NCI-H446 (cell line): ENCODE measurements around the gene GSK3B.

Experiments used
- DNase-seq, 2 experiments: peaks; one replicate each; lab custom pipeline; 2025; lab: John Stamatoyannopoulos, UW

GSK3B gene

GRCh38 chr3:120095979-120096426 lies 1.8 kb upstream of the GSK3B start:
- no peak for DNase-seq

DNA sequence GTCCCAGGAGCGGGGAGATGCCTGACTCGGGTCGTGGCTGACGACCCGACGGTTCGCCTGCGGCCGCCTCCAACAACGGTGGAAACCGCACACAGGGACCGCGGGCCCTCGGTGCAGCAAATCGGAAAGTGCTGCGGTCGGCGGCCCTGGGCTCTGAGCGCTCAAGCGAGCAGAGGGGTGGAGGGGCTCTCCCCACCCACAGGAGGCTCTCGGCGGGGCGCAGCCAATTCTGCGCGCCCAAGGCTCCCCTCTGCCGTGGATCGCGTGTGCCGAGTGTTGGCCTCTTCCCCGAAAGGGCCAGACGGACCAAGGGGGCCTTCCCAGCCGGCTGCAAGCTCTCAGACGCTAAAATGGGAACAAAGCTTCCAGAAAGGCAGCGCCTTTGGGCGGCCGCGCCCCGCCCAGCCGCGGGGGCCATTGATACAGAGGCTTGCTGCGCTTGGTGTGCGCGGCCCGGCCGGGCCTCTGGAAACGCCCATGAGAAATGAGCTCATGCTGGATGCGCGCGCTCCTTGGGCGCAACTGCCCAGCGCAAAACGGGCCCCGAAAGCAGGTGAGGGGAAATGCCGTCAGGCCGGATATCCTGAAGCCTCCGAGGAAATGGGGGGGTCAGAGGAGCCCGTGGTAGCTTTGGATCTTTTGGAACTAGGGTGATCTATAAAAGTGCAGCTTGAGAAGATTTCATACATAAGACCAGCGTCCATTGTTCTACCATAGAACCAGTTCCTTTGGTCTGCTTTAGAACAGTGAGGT lies 1.2 kb upstream of the GSK3B start:
- DNase-seq: peak; percentile 86 to 97

- DNase-seq: peak; percentile 100
Measured at GRCh38 chr3:120094776-120095225, 554 bp upstream of the GSK3B start.

- peak; percentile 21 to 77 for DNase-seq
Measured at GRCh38 chr3:120093119-120093910, 932 bp downstream of the GSK3B start.

GRCh38 chr3:120092474-120092873 lies 1.8 kb downstream of the GSK3B start:
- DNase-seq: no peak

DNA sequence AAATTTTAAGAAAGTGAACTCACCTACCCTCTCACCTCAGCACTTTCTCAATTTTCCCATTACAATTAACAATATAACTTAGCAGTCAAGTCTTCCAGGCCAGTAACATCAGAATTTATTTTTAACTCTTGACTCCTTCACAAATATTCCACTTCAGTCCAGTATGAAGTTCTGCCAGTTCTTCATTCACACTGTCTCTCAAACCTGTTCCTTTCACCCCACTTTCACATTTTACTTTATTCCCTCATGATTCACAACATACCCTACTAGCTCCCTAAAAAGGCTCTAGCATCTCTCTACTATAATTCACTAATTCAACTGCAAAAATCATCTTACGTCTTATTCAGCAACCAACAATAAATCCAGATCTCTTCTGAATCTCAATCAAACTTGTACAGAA lies 3.8 kb downstream of the GSK3B start:
- DNase-seq: no peak

DNA sequence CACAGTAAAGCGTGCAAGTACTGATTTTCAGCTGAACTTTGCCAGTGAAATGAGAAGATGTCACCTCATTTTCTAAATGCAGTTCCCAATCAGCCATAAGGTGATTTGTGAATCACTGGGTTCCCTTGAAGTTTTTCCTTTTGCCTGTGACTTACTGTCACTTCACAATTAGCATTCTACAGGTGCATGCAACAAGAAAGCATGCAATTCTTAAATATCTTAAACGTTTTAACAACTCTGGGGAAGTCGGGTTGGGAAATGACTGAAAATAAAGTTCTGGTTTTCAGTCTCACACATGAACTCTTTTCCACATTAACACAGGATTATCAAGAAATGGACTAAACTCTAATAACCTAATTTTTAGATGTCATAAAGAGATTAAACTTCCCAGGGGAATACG lies 5.2 kb downstream of the GSK3B start:
- DNase-seq: no peak

DNA sequence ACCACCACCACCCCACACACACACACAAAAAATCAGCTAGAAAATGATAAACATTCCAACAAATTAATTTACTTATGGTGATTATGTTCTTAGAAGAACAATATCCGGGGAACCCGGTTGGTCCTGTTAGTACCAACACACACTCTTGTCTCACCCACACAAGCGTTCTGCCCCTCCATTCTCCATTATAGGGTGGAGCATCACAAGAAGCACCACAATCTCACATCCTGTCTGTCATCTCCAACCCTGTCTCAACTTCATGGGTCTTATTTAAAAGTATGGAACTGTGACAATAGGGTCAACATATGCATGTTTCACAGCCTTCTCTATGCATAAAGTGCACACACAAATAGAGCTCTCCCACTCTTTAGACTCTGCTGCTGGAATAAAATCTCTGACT lies 5.6 kb downstream of the GSK3B start:
- DNase-seq: no peak

DNA sequence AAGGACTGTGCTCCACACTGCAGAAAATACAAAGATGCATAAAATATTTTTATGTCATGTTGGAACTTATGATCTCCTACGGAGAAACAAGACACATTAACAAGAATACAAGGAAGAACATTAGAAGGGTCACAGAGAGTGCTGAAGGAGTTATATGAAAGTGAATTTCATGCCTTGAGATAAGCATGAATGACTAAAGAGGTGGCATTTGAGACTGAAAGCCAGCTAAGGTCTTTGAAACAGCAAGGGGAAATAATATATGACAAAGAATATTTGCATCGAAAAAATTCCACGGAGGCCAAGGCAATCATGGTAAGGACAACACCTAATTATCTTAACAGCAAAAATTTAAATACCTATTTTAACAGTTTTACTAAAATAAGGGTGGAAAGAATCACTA lies 12.5 kb downstream of the GSK3B start:
- no peak for DNase-seq

- no peak for DNase-seq
Measured at GRCh38 chr3:120080836-120081235, 13.4 kb downstream of the GSK3B start.

DNA sequence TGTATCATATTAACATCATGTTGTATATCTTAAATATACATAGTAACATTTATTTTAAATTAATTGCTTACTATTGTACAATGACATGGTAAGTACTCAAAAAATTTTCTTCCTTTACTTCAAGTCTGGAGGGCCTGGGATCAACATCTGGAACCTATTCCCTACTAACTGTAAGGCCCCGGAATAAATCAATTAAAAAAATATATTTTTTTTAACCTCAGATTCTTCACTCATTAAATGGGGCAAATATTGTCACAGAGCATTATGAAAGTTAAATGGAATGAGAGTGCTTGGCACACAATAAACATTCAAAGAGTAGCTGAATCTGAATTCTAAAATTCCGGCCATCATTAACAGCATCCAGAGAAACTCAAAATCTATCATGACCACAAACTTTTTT lies 16.5 kb downstream of the GSK3B start:
- no peak for DNase-seq

GRCh38 chr3:120072867-120073525 lies 21.3 kb downstream of the GSK3B start:
- DNase-seq: no peak

GRCh38 chr3:120071259-120071658 lies 23.0 kb downstream of the GSK3B start:
- no peak for DNase-seq

GRCh38 chr3:120070263-120070981 lies 23.8 kb downstream of the GSK3B start:
- no peak for DNase-seq

DNA sequence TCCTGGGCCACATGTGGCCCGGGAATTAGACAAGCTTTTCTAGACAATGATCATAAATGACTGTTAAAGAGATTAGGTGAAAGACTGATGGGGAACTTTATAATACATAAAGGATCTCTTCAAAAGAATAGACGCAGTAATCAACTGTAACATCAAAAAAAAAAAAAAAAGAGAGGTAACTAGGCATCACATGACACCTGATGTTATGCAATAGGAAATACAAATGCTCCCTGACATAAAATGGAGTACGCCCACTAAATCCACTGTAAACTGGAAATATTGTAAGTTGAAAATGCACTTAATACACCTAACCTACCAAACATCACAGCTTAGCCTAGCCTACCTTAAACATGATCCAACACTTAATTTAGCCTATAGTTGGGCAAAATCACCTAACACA lies 27.2 kb downstream of the GSK3B start:
- no peak for DNase-seq

- DNase-seq: no peak
Measured at GRCh38 chr3:120066634-120067033, 27.6 kb downstream of the GSK3B start.

DNA sequence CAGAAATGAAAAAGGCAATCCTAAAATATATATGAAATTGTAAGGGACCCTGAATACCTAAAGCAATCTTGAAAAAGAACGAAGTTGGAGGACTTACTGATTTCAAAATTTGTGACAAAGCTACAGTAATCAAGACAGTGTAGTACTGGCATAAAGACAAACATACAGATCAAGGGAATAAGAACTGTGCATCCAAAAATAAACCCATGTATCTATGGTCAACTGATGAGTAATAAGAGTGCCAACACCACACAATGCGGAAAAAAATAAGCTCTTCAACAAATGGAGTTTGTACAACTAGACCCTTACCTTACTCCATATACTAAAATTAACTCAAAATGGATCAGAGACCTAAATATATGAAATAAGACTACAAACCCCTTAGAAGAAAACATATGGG lies 29.6 kb downstream of the GSK3B start:
- no peak for DNase-seq

GRCh38 chr3:120062474-120062873 lies 31.8 kb downstream of the GSK3B start:
- DNase-seq: no peak

DNA sequence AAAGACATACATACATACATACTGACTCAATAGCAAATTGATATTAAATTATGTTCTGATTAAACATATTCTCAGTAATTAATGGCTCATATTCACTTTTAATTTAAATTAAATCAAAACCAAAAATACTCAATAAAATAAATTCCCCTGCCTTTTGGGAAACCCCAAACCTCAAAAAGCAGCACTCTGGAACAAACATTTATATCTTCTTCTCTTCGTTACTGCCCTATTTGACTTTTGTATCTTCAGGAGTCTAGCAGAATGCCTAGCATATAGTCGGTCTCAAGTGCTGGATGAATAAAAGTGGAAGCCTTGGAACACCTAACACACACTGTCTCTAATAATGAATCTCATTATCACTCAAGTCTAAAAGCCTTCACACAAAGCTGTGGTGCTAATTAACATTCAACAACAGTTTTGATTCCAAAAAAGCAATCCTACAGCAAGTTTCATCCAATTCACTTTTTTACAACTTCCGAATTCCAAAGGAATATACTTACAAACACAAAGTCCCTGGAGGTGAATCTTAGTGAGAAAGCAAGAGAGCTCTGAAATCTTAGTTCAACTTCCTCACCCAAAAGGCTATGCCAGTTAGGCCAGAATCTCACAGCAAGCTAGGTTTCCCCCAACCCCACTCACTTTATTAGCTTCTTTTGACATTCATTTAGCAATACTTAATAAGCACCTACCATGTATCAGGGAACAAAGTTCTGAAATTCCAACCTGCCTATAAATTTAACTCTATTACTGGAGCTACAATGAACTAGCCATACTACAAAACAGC lies 35.0 kb downstream of the GSK3B start:
- no peak for DNase-seq

DNA sequence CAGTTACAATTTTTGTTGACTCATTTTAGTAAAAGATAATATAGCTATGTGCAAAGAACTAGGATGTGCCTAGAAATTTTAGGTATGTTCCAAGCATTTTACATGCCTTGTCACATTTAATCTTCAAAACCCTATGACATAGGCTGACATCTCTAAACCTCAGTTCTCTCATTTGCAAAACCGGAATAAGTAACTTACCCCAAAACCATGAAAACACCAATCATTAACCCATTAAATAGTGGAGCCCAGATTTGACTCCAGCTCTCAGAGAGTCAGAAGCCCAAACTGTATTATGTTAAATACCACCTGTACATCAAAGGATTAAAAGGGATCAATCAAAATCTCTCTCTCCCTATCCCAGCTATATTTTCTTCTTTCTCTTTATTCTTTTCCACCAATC lies 36.6 kb downstream of the GSK3B start:
- DNase-seq: no peak

DNA sequence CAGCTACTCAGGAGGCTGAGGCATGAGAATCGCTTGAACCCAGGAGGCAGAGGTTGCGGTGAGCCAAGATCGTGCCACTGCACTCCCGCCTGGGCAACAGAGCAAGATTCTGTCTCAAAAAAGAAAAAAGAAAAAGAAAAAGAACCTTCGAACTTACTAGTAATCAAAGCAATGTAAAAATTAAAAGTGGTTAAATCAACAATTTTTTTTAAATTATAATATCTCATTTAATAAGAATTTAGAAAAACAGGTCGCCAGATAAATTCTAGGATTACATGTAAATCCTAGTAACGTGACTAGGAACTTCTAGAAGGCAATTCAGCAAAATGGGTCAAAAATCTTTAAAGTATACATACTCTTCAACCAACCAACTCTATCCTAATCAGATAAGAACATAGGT lies 37.2 kb downstream of the GSK3B start:
- no peak for DNase-seq
